ENCODE measurements around the gene APOL1. TPM values are rescaled to one million over a fixed set of nuclear protein-coding genes. Genes with fewer than 3 reads are reported as not detected.
"Not testable (repeated sequence)": the region's sequence is repeated elsewhere in the genome, so short reads cannot be mapped to it uniquely, and the experiment has no call there.

The APOL1 gene
- total and polyA plus RNA-seq, 2 donors (not counting 3 experiments of a cell fraction or from before 2014, with no cell fraction given): 8.2 to 14.1 TPM

DNA sequence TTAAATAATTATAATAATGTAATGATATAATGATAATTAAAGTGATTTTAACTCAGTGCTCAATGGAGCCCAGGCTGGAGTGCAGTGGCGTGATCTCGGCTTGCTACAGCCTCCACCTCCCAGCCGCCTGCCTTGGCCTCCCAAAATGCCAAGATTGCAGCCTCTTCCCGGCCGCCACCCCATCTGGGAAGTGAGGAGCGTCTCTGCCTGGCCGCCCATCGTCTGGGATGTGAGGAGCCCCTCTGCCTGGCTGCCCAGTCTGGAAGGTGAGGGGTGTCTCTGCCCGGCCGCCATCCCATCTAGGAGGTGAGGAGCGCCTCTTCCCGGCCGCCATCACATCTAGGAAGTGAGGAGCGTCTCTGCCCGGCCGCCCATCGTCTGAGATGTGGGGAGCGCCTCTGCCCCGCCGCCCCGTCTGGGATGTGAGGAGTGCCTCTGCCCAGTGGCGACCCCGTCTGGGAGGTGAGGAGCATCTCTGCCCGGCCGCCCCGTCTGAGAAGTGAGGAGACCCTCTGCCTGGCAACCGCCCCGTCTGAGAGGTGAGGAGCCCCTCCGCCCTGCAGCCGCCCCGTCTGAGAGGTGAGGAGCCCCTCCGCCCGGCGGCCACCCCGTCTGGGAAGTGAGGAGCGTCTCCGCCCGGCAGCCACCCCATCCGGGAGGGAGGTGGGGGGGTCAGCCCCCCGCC, 37.6 kb downstream of the APOL1 start:
- H3K4me2 ChIP-seq (ENCODE audit: insufficient read depth, low read length); H4K20me1 ChIP-seq (replicated peaks; ENCODE audit: control insufficient read depth, extremely low read depth, insufficient read depth, low read length); FAIRE-seq; CTCF ChIA-PET; H3K4me1 ChIP-seq (ENCODE audit: control insufficient read depth, extremely low read depth, insufficient read depth, low read length); H3K4me3 ChIP-seq (replicated peaks in 1 of 3; ENCODE audit: insufficient read depth in 1 of 3, low read depth in 1 of 3, low read length in 3 of 3); H3K27ac ChIP-seq (ENCODE audit: insufficient read depth, low read depth, low read length); H3K9me3 ChIP-seq (replicated peaks; ENCODE audit: control insufficient read depth, insufficient read depth, low read length); H3K9ac ChIP-seq (replicated peaks; ENCODE audit: extremely low read depth, insufficient read depth, low read length); intact Hi-C loops (cut with micrococcal nuclease); POLR2A ChIA-PET; H3K27me3 ChIP-seq (ENCODE audit: control insufficient read depth in 2 of 2, insufficient read depth in 2 of 2, low read length in 2 of 2); H2AFZ ChIP-seq (ENCODE audit: low read depth, low read length); DNase-seq (ENCODE audit: low read depth, low spot score); H3K9me1 ChIP-seq (replicated peaks; ENCODE audit: control insufficient read depth, extremely low read depth, insufficient read depth, low read length); BruUV-seq (replicated peaks); dilution Hi-C loops (cut with MboI; ENCODE audit: extremely low pct_ligation_motif_present, low sequenced_read_pairs): not testable (repeated sequence)
- H3K79me2 ChIP-seq (ENCODE audit: control insufficient read depth, insufficient read depth, low read length): peaks cover 22% of the 10 kb centered on the region
- H3K36me3 ChIP-seq (ENCODE audit: control insufficient read depth in 2 of 2, extremely low read depth in 1 of 2, insufficient read depth in 2 of 2, low read length in 2 of 2): peaks cover 70 to 80% of the 10 kb centered on the region in 2 experiments

DNA sequence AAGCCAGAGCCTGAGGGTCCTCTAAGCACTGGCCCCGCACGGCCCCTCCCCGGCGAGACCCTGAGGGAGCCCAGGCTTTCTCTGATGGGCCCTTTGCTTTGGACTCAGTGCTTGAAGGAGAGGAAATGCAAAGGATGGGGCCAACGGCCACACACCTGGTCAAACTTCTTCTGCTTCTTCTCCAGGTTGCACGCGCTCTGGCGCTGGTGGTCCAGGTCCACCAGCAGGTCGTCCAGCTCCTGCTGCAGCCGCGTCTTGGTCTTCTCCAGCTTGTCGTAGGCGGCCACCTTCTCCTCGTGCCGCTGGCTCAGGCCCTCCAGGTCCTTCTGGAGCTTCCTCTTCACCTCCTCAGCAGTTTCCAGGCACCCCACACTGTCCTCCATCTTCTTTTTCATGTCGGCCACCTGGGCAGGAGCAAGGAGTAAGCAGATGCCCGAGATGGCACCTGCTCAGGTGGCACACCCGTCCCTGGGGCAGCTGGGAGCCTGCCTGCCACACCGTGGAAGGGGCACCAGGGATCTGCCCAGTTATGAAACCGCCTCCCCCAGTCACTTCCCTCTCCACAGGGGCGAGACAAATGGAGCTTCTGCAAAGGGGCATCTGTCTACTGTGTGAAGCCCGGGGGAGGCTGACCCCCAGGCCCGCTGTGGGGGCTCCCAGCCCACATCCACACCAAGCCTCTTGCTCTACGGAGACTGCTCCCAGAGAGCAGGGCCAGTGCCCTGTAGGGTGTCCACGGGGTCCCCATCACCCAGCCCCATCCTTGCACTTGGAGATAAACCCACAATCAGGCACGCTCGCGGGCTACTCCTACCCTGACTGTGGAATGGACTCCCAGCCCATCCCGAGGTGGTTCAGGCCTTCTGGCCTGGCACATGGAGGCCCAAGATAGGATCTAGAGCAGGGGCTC, 39.2 kb downstream of the APOL1 start:
- Histone ChIP-seq H3K4me1 (ENCODE audit: control insufficient read depth, extremely low read depth, insufficient read depth, low read length) (no peaks in the 10 kb centered on the region), H3K9me3 (replicated peaks; ENCODE audit: control insufficient read depth, insufficient read depth, low read length) (no peaks in the 10 kb centered on the region), H3K4me3 (replicated peaks in 1 of 3; ENCODE audit: insufficient read depth in 1 of 3, low read depth in 1 of 3, low read length in 3 of 3) (no peak overlapping the region), H3K9ac (replicated peaks; ENCODE audit: extremely low read depth, insufficient read depth, low read length) (no peak overlapping the region), H2AFZ (ENCODE audit: low read depth, low read length) (no peak overlapping the region), H4K20me1 (replicated peaks; ENCODE audit: control insufficient read depth, extremely low read depth, insufficient read depth, low read length) (no peaks in the 10 kb centered on the region), H3K27ac (ENCODE audit: insufficient read depth, low read depth, low read length) (no peak overlapping the region), H3K79me2 (ENCODE audit: control insufficient read depth, insufficient read depth, low read length) (peaks cover 29% of the 10 kb centered on the region), H3K9me1 (replicated peaks; ENCODE audit: control insufficient read depth, extremely low read depth, insufficient read depth, low read length) (no peaks in the 10 kb centered on the region), H3K36me3 (ENCODE audit: control insufficient read depth in 2 of 2, extremely low read depth in 1 of 2, insufficient read depth in 2 of 2, low read length in 2 of 2) (peaks cover 67 to 77% of the 10 kb centered on the region in 2 experiments), H3K4me2 (ENCODE audit: insufficient read depth, low read length) (no peak overlapping the region), H3K27me3 (ENCODE audit: control insufficient read depth in 2 of 2, insufficient read depth in 2 of 2, low read length in 2 of 2) (no peaks in the 10 kb centered on the region)
- no TSS peak for BruUV-seq (replicated peaks)
- FAIRE-seq (no peak), DNase-seq (ENCODE audit: low read depth, low spot score) (no peak)
- dilution Hi-C loops (cut with MboI; ENCODE audit: extremely low pct_ligation_motif_present, low sequenced_read_pairs) (no loop called here), intact Hi-C loops (cut with micrococcal nuclease) (no loop called here)
- ChIA-PET POLR2A (no interaction called here), CTCF (interaction anchor here (0.9 to 1.1 kb wide), 2 partner anchors 9 to 194 kb away, joined by 3 to 4 read pairs; no protein-coding TSS in a partner anchor)
- no peak for TF ChIP-seq POLR2A (IDR thresholded peaks at IDR 0.05; ENCODE audit: low read depth, low read length)
